ENCODE results near the gene SLC38A3. TPM values are rescaled to one million over a fixed set of nuclear protein-coding genes. Genes with fewer than 3 reads are reported as not detected.
"Not testable (repeated sequence)": the region's sequence is repeated elsewhere in the genome, so short reads cannot be mapped to it uniquely, and the experiment has no call there.

Gene SLC38A3
- total RNA-seq, 4 donors from 2014 or later, result not detected

DNA sequence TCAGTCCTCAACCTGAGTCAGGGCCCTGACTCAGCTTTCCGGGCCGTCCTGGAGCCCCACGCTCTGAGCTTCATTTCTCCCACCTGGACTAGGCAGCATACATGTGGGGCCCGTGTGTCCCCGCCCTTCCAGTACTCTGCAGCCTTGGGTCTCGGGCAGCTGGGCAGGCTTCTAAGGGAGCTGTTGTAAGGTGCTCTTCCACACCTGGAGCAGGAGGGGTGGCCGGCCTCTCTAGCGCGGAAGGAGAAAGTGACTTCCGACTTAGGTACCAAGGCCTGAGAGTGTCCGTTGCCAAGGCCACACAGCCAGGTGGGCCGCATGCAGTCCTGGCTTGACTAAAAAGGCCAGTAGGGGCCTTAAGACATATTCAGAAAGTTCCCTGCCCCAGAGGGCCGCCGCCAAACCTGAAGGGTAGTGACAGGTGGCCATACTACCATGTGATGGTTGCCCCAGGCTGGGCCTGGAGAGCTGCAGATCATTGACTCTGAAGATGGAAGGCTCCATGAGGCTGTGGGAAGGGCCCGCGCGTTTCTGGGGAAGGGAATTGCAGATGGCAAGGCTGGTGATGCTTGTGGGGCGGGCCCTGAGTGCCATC, 54.5 kb downstream of the SLC38A3 start:
- peaks cover 28 to 85% (median 47%) of the 10 kb centered on the region in 3 donors for H3K4me1 ChIP-seq
- intact Hi-C loops (cut with DNase I), result no loop called here
- H3K9me3 ChIP-seq, result no peaks in the 10 kb centered on the region
- TF ChIP-seq POLR2A (IDR thresholded peaks at IDR 0.05), result no peak
- TF ChIP-seq, protein P1, sequence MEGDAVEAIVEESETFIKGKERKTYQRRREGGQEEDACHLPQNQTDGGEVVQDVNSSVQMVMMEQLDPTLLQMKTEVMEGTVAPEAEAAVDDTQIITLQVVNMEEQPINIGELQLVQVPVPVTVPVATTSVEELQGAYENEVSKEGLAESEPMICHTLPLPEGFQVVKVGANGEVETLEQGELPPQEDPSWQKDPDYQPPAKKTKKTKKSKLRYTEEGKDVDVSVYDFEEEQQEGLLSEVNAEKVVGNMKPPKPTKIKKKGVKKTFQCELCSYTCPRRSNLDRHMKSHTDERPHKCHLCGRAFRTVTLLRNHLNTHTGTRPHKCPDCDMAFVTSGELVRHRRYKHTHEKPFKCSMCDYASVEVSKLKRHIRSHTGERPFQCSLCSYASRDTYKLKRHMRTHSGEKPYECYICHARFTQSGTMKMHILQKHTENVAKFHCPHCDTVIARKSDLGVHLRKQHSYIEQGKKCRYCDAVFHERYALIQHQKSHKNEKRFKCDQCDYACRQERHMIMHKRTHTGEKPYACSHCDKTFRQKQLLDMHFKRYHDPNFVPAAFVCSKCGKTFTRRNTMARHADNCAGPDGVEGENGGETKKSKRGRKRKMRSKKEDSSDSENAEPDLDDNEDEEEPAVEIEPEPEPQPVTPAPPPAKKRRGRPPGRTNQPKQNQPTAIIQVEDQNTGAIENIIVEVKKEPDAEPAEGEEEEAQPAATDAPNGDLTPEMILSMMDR (IDR thresholded peaks at IDR 0.05), result no peak
- H3K27me3 ChIP-seq, result no peaks in the 10 kb centered on the region
- WGBS, 2 donors, result 45% methylated on average over 7 of the region's 18 CpGs; no CpG with 5 or more reads in 1 of the 2 donors
- peak overlapping the region; percentile 92 to 99 (median 96) for H3K27ac ChIP-seq
- H3K36me3 ChIP-seq, result peaks cover 11 to 48% (median 25%) of the 10 kb centered on the region in 3 donors
- peak overlapping the region; percentile 52 to 80 (median 58) for H3K4me3 ChIP-seq
- no peak for DNase-seq

DNA sequence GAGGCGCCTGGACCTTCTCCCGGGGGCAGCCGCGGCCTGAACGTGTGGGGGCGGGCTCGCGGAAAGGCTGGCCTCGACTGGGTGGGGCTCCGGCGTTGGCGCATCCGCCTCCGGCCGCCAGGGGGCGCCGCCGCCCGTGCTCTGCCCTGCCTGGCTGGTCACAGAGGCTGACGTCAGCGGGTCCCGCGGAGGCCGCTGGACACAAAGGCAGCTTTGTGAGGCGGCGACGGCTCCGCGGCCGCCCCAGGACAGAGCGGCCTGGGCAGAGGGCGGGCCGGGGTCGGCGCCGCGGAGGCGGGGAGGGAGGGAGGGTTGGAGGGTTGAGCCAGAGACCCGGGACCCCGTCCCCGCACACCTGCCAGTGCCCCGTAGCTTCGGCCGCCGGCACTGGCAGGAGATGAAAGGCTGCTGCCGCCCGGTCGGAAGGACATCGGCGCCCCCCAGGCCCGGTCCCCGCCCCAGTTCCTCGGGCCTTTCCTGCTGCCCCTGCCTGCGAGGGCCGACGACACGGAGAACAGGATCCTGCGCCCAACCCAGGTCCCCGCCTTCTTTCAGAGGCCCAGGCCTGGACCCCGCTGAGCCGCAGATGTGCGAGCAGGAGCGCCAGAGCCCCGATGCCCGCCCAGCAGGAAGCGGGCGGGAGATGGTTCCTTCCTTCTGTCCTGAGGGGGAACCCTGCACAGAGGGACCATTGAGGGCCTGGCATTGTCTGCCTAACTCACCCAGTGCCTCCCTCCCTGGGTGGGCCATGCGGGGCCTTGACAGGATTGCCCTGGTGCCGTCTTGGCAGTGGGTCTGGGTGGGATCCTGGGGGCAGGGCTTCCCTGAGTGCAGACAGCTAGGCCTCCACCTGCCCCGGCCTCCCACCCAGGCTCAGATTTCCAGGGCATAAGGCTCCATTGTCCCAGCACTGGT, 55.2 kb downstream of the SLC38A3 start:
- 0% methylated on average over 4 to 19 of the region's 70 CpGs for WGBS, 2 donors
- Histone ChIP-seq H3K4me1 (peaks cover 21 to 85% (median 47%) of the 10 kb centered on the region in 3 donors), H3K36me3 (peaks cover 11 to 40% (median 25%) of the 10 kb centered on the region in 3 donors), H3K27ac (peak overlapping the region; percentile 92 to 99 (median 96)), H3K4me3 (peak overlapping the region; percentile 52 to 80 (median 58)), H3K27me3 (no peaks in the 10 kb centered on the region), H3K9me3 (no peaks in the 10 kb centered on the region)
- intact Hi-C loops (cut with DNase I), result no loop called here
- peak in 3 of 4 donors; percentile 27 to 72 (median 43) for TF ChIP-seq POLR2A (IDR thresholded peaks at IDR 0.05)
- TF ChIP-seq, protein P1 (IDR thresholded peaks at IDR 0.05), result peak; percentile 99 to 100 (median 99)
- DNase-seq, result peak; percentile 48

DNA sequence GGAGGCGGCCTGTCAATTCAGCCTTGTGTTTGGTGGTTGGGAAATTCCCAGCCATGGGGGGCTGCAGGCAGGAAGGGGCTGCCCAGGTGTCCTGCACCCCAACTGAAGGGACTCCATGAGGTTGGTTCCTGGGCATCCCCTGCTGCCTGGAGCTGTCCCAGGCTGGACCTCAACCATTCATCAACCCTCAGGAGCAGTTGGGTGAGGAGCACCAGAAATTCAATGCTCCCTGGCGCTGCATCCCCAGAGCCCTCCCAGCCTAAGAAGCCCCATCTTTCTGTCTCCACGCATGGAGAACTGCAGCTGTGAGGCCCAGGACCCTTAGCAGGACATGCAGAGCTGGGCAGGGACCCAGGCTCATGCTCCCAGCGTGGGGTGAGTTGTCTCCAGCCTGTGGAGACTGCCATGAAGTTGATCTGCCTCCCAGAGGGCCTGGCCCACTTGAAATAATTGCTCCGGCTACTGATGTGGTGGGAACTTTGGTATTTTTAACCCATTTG, 55.9 kb downstream of the SLC38A3 start:
- peak overlapping the region; percentile 92 to 99 (median 96) for H3K27ac ChIP-seq
- H3K27me3 ChIP-seq, result no peaks in the 10 kb centered on the region
- peak overlapping the region in 3 of 4 donors; percentile 52 to 80 (median 63) for H3K4me3 ChIP-seq
- intact Hi-C loops (cut with DNase I), result no loop called here
- no peak for DNase-seq
- TF ChIP-seq, protein P1 (IDR thresholded peaks at IDR 0.05), result no peak
- no peak for TF ChIP-seq POLR2A (IDR thresholded peaks at IDR 0.05)
- H3K9me3 ChIP-seq, result no peaks in the 10 kb centered on the region
- H3K36me3 ChIP-seq, result peaks cover 11 to 33% (median 24%) of the 10 kb centered on the region in 3 donors
- 75 to 80% methylated on average over 1 to 2 of the region's 5 CpGs for WGBS, 2 donors
- H3K4me1 ChIP-seq, result peaks cover 18 to 85% (median 48%) of the 10 kb centered on the region in 3 donors

DNA sequence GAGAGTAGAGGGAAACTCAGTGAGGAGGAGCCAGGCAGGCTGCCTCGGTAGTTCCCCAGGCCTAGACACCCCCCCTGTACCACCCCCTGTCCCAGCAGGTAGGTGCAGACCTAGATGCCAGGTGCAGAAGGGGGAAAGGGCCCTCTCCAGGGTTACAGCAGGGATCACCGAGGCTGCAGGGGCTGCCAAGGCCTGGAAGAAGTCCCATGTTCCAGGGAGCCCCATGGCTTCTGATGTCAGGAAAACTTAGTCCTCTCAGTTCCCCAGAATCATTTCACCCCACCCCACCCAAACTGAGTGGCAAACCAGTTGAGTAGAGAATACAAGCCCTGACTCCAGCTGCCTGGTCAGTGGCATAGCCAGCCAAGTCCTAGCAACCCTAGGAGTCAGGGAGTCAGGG, 56.4 kb downstream of the SLC38A3 start:
- WGBS, 2 donors, result 71% methylated on average over 1 of the region's 2 CpGs; no CpG with 5 or more reads in 1 of the 2 donors
- Histone ChIP-seq H3K36me3 (peaks cover 11 to 28% (median 19%) of the 10 kb centered on the region in 3 donors), H3K27ac (peak overlapping the region; percentile 92 to 99 (median 96)), H3K27me3 (no peaks in the 10 kb centered on the region), H3K4me1 (peaks cover 18 to 85% (median 53%) of the 10 kb centered on the region in 3 donors), H3K9me3 (no peaks in the 10 kb centered on the region), H3K4me3 (no peak overlapping the region)
- no peak for DNase-seq
- intact Hi-C loops (cut with DNase I), result no loop called here
- TF ChIP-seq, protein P1 (IDR thresholded peaks at IDR 0.05), result no peak
- TF ChIP-seq POLR2A (IDR thresholded peaks at IDR 0.05), result no peak

DNA sequence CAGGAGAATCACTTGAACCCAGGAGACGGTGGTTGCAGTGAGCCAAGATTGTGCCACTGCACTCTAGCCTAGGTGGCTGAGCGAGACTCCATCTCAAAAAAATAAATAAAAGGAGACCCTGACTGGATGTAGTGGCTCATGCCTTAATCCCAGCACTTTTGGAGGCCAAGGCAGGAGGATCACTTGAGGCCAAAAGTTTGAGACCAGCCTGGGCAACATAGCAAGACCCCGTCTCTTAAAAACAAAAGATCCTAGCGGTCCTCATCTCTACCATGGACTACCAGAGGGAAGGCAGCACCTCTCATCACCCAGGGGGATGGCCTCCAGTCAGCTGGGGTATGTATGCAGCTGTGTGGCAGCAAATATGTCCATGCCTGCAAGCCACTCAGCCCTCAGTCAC, 57.1 kb downstream of the SLC38A3 start:
- intact Hi-C loops (cut with DNase I); H3K27me3 ChIP-seq; H3K9me3 ChIP-seq; H3K4me3 ChIP-seq; DNase-seq: not testable (repeated sequence)
- peaks cover 18 to 85% (median 54%) of the 10 kb centered on the region in 3 donors for H3K4me1 ChIP-seq
- peak overlapping the region in 3 of 4 donors; percentile 38 to 94 (median 92) for H3K27ac ChIP-seq
- H3K36me3 ChIP-seq, result peaks cover 9 to 21% (median 12%) of the 10 kb centered on the region in 3 donors
- 86 to 92% methylated on average over 3 to 4 of the region's 4 CpGs for WGBS, 2 donors

Measured in esophagus squamous epithelium (tissue), 5 donors.